ENCODE data around the gene MAD1L1.
"Not testable (repeated sequence)": the region's sequence is repeated elsewhere in the genome, so short reads cannot be mapped to it uniquely, and the experiment has no call there.

The MAD1L1 gene

DNA sequence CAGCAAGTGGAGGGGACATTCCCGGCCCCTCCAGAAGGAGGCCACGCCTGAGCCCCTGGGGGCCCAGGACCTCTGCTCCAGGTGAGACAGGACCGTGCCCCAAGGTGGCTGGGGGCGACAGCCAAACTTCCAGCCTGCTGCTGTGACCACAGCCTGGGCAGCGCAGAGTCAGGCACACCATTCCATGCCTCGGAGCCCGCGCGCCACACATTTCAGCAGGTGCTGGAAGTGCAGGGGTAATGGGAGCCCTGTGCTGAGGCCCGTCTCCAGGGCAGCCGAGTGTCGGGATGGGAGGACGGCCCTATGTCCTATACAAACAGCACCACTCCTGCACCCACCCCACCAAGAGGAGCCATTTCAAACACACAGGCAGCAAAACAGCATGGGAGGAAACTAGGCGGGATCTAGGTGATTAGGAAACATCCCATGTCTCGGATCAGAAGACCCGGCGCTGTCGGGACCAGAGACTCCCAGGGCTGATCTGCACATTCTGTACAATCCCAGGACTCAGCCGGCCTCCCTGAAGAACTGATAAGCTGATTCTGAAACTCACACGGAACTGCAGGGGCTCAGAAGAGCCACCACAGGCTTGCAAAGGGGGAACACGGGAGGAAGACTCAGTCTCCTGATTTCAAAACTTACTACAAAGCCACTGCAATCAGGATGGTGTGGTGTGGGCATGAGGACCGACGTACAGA lies 290.4 kb downstream of the MAD1L1 start:
- no peak for DNase-seq (ENCODE audit: low spot score)

DNA sequence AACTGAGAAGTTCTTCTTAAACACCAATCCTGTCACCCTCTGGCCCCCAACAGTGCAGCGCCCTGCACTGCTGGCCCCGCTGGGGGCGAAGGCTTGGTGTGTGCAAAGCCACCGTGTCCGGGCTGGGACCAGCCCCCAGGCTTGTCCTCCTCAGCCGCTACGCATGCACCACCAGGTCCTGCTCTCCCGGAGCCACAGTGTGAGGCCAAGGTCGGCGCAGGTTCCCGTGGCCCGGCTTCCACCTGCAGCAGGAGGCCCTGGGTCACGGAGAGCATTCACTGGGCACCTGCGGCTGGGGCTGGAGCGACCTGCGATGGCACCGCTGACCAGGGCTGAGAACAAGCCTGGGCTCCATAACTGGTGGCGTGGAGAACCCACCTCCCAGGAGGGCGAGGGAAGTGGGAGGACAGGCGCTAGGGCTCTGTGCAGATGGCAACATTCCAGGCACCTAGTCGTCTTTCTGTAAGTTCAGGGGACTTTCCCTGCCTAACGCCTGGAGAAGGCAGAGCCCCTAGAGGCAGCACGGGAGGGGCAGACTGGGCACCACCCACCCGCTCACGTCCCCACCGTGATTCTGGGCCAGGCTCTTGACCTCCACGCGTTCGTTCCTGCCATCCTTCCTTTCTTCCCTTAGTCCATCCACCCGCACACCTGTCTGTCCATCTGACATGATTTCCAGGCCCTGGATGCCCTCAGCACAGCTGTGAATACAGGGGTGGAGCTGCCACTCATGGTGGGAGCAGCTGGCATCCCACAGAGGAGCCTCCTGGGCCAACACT lies 291.1 kb downstream of the MAD1L1 start:
- DNase-seq (ENCODE audit: low spot score), result no peak

DNA sequence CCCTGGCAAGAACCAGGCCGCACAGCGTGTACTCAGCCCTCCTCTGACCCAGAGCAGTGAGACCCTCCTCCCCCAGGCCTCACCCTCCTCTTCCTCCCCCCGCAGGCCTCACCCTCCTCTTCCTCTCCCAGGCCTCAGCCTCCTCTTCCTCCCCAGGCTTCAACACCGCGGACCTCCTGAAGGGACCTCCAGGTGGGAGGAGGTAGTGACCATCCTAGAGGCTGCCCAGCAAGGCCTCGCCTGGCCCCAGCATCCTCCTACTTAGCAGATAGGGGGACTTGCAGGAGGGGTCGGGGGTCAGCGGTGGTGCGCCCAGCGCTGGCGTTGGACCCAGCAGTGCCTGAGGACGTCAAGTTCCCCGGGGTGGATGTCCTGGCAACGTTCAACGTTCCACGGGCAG lies 291.9 kb downstream of the MAD1L1 start:
- no peak for DNase-seq (ENCODE audit: low spot score)

DNA sequence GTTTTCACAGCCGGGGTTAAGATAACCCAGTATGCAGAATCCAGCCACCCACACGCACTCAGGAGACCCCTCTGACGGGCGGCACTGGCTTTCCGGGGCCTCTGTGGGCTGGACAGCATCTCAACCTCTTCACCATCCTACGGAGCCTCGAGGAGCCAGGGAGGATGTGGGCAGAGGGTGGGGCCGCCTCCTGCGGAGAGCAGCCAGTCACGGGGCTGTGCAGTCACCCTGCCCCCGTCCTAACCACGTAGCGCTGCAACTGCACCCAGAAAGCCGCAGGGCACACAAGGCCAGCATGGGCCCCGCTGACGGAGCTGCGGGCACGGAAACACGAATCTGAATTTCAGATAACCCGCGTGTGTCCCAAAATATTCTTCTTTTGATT lies 292.4 kb downstream of the MAD1L1 start:
- peak; percentile 91 for DNase-seq (ENCODE audit: low spot score)

DNA sequence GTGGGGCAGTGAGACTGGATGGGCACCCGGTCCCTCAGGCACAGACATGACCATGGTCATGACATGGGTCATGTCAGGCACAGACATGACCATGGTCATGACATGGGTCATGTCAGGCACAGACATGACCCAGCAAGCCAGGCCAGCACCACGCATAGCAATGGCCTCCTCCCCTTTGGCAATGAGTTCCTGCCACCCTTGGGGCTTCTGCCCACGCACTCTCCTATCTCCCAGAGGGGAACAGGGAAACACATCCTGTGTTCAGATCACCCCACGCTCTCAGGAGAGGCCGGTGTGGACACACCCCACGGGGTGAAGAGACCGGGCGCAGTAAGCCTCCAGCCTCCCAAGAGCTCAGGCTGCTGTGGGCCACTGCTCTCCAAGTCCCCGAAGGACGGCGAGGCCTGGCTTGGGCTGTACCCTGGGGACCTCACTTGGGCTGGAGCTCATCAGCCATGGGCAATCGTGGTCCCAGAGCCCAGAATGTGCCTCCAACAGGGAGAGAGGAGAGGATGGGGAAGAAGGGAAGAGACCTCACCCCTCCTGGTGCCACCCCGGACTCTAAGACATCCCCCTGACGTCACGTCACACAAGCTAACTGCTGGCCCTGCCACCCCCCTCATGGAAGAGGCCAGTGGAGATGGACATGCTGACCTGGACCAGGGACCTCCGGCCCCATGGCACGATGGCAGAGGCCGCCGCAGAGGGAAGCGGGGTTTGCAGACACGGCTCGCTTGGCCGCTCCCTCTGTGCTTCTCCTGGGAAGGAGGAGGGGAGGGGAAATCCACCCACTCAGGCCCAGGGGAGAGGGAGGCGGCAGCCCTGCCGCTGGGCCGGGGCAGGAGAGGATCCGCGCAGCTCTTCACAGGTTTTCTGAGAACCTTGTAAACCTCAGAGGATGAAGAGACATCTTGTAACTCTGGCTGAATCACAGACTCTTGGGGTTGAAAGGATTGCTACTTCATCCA lies 293.0 kb downstream of the MAD1L1 start:
- DNase-seq (ENCODE audit: low spot score), result no peak

DNA sequence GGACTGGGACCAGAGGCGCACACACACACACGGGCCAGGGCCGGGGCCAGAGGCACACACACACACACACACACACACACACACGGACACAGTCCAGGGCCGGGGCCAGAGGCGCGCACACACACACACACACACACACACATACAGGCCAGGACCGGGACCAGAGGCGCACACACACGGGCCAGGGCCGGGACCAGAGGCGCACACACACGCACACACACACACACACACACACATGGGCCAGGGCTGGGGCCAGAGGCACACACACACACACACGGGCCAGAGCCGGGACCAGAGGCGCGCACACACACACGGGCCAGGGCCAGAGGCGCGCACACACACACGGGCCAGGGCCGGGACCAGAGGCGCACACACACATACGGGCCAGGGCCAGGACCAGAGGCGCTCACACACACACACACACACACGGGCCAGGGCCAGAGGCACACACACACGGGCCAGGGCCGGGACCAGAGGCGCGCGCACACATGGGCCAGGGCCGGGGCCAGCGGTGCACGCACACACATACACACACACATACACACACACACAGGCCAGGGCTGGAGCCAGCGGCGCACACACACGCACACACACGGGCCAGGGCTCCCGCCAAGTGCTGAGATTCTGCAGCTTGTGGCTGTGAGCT lies 293.8 kb downstream of the MAD1L1 start:
- DNase-seq (ENCODE audit: low spot score), result no peak

DNA sequence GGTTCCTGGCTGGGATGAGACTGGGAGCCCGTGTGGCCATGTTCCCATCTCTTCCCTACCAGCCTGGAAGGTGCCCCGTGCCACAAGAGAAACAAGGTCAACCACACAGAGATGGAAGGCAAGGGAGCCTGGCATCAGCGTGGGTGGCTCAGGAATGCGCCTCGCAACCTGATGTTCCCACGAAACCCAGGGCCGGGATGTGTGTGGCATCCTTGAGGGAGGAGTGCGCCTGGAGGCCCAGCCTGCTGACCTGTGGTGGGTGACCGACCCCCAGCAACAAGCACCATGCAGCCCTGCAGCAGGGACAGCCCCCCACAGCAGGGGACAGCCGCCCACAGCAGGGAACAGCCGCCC lies 295.5 kb downstream of the MAD1L1 start:
- DNase-seq (ENCODE audit: low spot score), result no peak

DNA sequence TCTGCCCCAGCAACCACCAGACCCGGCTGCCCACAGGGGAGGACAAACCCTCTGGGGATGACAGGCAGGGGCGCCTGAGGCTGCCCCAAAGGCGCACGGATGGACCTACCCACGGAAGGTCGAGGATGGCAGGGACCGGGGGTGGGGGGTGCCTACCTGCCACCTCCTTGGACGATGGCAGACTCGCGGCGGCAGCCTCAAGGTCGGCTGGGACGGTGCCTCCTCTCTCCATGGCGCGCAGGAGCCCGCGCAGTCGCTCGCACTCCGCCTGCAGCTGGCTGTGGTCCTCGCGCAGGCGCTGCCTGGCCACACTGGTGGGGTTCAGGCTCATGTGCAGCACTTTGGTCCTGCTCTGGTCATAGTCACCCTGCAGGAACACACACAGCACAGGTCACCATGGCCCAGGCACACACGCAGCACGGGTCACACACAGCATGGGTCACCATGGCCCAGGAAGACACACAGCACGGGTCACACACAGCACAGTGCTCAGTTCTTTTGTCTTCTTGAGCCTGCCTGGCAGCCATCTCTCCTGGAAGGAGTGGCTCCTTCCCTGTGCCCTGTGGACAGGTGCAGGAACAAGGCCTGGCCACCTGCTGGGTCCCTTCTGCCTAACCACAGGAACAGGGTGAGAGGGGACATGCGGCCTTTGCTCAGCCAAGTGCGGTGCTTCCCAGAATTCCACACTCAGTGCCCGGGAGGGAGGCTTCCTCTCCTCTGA lies 296.1 kb downstream of the MAD1L1 start:
- DNase-seq (ENCODE audit: low spot score), result no peak

DNA sequence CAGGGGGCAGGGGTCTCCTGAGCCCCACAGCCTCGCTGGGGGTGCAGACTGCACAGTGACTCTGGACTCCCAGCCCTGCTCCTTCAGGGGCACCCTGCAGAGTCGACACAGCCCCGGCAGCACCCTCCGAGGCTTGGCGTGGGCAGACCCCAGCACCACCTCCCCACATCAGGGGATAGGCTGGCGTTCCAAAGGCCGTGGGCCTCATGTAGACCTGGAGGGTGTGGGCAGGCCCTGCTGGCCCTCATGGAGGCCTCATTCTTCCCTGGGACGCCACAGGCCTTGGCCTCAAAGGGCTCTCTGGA lies 296.8 kb downstream of the MAD1L1 start:
- no peak for DNase-seq (ENCODE audit: low spot score)

DNA sequence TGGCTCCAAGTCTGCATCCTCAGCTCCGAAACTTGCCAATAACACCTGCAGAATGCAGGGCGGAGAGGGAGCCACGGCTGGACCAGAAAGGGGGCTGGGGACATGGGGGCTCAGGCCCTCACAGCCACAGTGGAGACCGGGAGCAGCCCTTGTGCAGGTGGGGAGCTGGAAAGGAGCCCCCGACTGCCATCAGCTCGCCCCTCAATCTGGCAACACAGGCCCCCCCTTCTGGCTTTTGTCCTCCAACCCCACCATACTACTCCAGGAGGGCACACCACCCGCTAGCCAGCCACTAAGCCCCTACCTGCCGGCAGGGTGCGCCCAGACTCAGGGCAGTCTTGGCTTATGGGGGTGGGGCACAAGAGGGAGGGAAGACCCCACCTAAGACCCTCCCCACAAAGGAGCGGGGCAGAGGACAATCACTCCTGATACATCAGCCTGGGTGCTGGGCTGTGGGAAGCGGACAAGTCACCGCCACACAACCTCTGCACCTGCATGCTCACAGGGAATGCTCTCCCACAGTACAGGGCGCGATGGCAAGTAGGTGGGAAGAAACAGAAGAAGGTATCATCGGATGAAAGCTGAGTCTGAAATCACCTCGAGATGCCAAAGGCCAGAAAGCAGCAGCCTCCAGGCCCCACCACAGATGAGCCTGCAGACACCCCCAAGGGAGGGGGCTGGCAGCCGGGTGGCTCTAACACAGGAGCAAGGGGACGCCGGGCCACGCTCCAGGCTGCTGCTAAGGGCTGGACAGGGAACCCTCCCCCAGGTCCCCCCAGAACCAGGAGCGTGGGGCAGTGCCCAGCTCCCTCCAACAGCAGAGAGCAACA lies 297.4 kb downstream of the MAD1L1 start:
- DNase-seq (ENCODE audit: low spot score), result no peak

DNA sequence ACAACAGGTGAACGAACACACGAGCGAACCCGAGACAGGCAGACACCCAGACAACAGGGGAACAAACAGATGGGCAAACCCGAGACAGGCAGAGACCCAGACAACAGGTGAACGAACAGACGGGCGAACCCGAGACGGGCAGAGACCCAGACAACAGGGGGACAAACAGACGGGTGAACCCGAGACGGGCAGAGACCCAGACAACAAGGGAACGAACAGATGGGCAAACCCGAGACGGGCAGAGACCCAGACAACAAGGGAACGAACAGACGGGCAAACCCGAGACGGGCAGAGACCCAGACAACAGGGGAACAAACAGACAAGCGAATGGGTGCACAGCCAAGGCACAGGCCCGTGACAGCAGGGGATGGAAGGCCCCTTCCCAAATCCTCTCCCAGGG lies 298.0 kb downstream of the MAD1L1 start:
- DNase-seq (ENCODE audit: low spot score), result no peak

DNA sequence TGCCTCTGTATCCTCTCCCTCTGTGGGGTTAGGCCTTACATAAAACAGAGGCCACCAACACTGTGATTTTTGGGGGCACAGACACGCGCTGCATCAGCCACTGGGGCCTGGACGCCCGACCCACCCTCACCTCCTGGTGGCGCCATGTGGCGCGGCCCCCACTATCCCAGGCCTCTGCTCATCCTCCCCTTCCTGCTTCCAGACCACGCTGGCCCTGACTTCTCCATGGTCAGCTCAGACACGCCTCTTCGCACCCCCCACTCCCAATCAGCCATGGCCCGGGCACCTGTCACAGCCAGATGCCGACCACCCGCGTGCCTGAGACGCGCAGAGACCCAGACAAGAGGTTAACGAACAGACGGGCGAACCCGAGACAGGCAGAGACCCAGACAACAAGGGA lies 298.7 kb downstream of the MAD1L1 start:
- no peak for DNase-seq (ENCODE audit: low spot score)

DNA sequence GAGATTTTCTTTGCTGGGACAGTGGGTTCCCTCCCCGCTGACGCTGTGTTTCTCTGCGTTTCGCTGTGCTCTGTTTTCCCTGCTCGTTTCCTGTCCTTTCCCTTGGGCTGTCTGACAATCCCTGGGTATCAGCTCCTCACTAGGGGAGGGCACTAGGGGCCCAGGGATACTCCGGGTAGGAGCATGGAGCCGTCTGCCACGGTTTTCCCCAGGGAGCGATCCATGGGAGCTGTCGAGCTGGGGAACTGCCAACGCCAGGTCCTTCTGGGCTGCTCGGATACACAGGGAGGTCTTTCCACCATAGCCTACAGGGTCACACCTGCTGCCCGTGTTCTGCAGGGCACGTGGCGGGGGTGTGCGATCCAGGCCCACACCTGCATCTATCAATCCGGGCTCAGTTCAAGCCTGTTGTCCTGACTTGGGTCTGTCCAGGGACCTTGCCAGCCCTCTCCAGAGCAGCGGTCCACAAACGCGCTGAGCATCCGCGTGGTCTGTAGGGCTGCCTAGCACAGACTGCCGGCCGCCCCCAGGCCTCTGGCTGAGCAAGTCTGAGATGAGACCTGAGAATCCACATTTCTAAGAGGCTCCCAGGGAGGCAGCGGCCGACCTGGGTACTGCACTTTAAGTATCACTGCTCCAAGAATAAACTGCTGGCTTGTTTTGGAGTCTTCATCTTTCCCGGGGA lies 299.5 kb downstream of the MAD1L1 start:
- DNase-seq (ENCODE audit: low spot score), result no peak

DNA sequence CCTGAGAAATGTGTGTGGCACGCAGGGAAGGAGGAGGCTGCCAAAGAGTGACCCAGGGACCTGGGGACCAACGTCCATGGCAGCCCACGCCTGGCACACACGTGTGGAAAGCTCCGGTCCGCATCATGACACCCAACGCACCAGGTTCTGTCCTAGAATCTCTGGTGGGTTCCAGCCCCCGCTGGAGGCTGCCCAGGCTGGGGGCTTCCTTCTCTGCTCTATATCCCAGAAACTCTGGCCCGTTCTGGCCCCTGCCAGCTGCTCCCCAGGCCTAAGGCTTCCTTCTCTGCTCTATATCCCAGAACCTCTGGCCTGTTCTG lies 300.8 kb downstream of the MAD1L1 start:
- DNase-seq (ENCODE audit: low spot score), result no peak

DNA sequence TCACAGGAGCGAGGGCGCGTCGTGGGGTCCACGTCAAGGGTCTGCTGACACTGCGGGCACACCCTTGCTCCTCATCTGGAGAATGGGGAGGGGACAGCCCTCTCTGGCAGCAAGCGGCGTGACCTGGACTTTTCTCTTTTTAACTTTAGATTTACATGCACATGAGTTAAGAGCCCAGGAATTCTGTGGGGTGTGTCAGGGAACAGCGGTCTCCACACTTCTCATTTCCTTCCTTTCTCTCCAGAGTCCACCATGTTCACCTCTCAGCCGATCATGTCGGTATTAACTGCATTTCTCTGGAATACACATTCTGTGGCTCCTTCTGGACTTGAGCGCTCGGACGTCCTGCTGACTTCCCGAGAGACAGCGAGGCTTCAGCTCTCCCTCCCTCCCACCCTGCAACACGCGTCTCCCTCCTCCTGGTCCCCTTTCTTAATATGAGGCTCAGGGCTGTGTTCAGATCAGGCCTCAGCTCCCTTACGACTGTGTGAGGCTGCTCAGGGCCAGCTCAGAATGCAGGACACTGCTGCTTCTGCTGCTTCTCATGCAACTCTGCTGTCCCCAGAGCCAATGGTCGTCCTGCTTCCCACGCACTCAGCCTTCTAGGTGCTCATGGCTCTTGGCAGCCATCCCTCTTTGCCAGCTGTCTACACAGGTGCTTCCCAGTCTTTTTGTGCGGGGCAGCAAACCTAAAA lies 301.3 kb downstream of the MAD1L1 start:
- DNase-seq (ENCODE audit: low spot score), result no peak

DNA sequence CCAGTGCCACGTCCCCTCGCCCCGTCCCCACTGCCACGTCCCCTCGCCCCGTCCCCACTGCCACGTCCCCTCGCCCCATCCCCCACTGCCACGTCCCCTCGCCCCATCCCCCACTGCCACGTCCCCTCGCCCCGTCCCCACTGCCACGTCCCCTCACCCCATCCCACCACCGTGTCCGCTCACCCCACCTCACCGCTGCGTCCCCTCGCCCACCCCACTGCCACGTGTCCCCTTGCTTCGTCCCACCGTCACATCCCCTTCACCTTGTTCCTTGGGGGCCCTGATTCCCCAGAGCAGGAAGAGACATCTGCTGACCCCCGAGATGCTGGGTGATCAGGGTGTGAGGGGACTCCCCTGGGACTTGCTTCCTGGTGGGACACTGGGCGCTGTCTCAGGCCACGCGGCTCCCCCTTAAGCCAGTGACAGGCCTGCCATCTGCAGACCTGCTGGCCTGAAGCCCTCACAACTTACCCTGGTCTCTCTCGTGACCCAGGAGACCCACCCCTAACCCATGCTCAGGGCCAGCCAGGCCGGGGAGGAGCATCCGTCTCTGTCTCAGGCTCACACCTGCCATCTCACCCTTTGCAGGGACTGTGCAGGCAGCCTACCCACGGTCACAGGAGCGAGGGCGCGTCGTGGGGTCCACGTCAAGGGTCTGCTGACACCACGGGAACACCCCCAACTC lies 302.2 kb downstream of the MAD1L1 start:
- no peak for DNase-seq (ENCODE audit: low spot score)

DNA sequence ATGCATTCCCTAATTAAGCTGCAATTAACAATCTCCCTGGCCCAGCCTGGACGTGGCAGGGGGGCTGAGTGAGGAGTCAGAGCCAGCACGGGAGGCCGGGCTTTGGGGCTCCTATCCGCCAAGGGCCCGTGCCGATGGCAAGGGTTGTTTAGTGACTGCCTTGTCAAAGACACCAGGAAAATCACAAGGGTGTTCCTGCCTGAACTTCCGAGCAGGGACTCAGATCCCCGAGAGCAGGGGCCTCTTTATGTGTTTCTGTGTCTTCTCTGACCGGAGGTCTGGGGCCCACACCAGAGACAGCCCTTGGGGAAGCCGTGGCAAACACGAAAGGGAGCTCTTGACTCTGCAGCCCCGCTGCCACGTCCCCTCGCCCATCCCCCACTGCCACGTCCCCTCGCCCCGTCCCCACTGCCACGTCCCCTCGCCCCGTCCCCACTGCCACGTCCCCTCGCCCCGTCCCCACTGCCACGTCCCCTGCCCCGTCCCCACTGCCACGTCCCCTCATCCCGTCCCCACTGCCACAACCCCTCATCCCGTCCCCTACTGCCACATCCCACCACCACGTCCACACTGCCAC lies 303.3 kb downstream of the MAD1L1 start:
- DNase-seq (ENCODE audit: low spot score), result not testable (repeated sequence)

DNA sequence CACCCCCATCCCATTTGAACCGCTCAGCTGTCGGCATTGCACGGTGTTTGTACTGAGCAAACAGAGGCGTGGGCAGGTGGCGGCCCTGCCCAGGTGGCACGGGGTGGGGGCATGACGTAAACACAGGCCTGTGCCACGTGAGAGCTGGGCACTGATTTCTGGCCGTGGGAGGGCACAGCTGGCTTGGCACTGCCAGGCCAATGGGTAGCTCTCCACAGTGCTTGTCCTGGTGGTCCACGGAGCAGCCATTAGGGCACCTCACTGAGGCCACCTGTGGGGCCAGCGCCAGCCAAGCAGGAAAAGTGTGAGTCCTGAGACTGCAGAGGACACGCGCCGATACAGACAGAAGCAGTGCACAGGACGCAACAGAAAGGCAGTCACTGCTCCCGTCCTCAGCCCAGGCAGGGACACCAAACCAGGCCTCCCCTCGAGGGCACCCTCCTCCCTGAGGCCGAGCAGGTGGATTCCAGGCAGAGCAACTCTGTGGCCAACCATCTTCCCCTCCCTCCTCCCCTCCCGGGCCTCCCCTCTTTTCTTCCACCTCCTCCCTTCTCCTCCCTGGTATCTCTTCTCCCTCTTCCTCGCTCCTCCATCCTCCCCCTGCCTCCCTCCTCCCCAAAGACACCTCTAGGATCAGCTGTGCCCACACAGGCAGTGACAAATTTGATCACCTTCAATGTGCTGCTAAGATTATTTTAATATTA lies 303.9 kb downstream of the MAD1L1 start:
- no peak for DNase-seq (ENCODE audit: low spot score)
